Ishikawa (cell line): ENCODE results near the gene DOC2A.

Experiments used
- USF1 ChIP-seq: IDR thresholded peaks from 2 replicates; pipeline ENCODE4 v1.6.1; 2012
- YY1 ChIP-seq: IDR thresholded peaks from 2 replicates; pipeline ENCODE4 v1.6.1; 2012; ENCODE audit warnings: low read depth

GRCh38 chr16:29975134-29975538 lies 35.7 kb downstream of the DOC2A start:
- no peak for TF ChIP-seq USF1
- TF ChIP-seq YY1, result no peak
